ENCODE data around the gene UPK1A. TPM values are rescaled to one million over a fixed set of nuclear protein-coding genes. Genes with fewer than 3 reads are reported as not detected.

Gene UPK1A
- total and polyA plus RNA-seq, 2 of the 8 experiments (the other 6 are each of a cell fraction or from before 2014, with no cell fraction given) = 0.56 to 9.9 TPM

GRCh38 chr19:35715981-35716800 lies 49.9 kb downstream of the UPK1A start (continued):
- TF ChIP-seq RNF2 (IDR thresholded peaks at IDR 0.05; ENCODE audit: borderline replicate concordance, low read depth, low read length, missing control alignments, poor library complexity, severe bottlenecking) (peak; percentile 21), CEBPB (IDR thresholded peaks at IDR 0.05; ENCODE audit: low read depth, low read length) (no peak), NRF1 (IDR thresholded peaks at IDR 0.05; ENCODE audit: low read depth, low read length) (no peak; the same call in 1 of the 2 replicates), ASH2L (IDR thresholded peaks at IDR 0.05; ENCODE audit: low read length) (no peak), CHD2 (IDR thresholded peaks at IDR 0.05; ENCODE audit: low read length) (no peak), SP1 (IDR thresholded peaks at IDR 0.05; ENCODE audit: low read depth, low read length) (no peak), TEAD4 (IDR thresholded peaks at IDR 0.05; ENCODE audit: low read depth, low read length) (no peak), SP2 (IDR thresholded peaks at IDR 0.05; ENCODE audit: low read length) (no peak), SIRT6 (IDR thresholded peaks at IDR 0.05; ENCODE audit: low read length) (no peak), POLR2A (IDR thresholded peaks at IDR 0.05; ENCODE audit: control extremely low read depth in 1 of 2, low read depth in 2 of 2, low read length in 2 of 2) (no peak), KDM5A (IDR thresholded peaks at IDR 0.05; ENCODE audit: low read length) (no peak), TAF1 (IDR thresholded peaks at IDR 0.05; ENCODE audit: low read depth, low read length) (0 out of 2 replicates have a peak, but pooled peaks have one; percentile 12), GTF2F1 (IDR thresholded peaks at IDR 0.05; ENCODE audit: borderline replicate concordance, low read depth, low read length) (no peak), TCF12 (IDR thresholded peaks at IDR 0.05; ENCODE audit: low read depth, low read length) (no peak), SIX5 (IDR thresholded peaks at IDR 0.05; ENCODE audit: low read depth, low read length) (no peak), RFX5 (IDR thresholded peaks at IDR 0.05; ENCODE audit: borderline replicate concordance, low read depth, low read length) (no peak), RBBP5 (IDR thresholded peaks at IDR 0.05; ENCODE audit: borderline replicate concordance, low read depth, low read length) (0 out of 2 replicates have a peak, but pooled peaks have one; percentile 18), ATF2 (IDR thresholded peaks at IDR 0.05; ENCODE audit: low read length) (no peak), BACH1 (IDR thresholded peaks at IDR 0.05; ENCODE audit: low read length) (no peak), BCL11A (IDR thresholded peaks at IDR 0.05; ENCODE audit: low read depth in 2 of 2, low read length in 2 of 2) (no peak), ZNF274 (IDR thresholded peaks at IDR 0.05; ENCODE audit: borderline replicate concordance, extremely low read depth, low read length) (no peak), CTBP2 (IDR thresholded peaks at IDR 0.05; ENCODE audit: borderline replicate concordance, insufficient read depth, insufficient read length, low read length) (no peak)
- TF ChIP-seq, protein P1, sequence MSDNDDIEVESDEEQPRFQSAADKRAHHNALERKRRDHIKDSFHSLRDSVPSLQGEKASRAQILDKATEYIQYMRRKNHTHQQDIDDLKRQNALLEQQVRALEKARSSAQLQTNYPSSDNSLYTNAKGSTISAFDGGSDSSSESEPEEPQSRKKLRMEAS (IDR thresholded peaks at IDR 0.05) = peak; percentile 87

All from H1 (cell line).